HG03378 (cell line): ENCODE data around the gene THAP6.
"Not testable (repeated sequence)": the region's sequence is repeated elsewhere in the genome, so short reads cannot be mapped to it uniquely, and the experiment has no call there.

ENCODE experiments used
- ATAC-seq: cut with Tn5 transposase; IDR thresholded peaks from one replicate; pipeline ENCODE4 v1.9.1; 2021; ENCODE audit warnings: mild to moderate bottlenecking, moderate library complexity; ENCODE audit not compliant: unreplicated experiment

The THAP6 gene

GRCh38 chr4:75525086-75525485, 10.8 kb downstream of the THAP6 start:
- no peak for ATAC-seq

GRCh38 chr4:75525910-75526309, 11.6 kb downstream of the THAP6 start:
- no peak for ATAC-seq

- ATAC-seq, result no peak
Observed at GRCh38 chr4:75527482-75527881, 13.2 kb downstream of the THAP6 start.

GRCh38 chr4:75530556-75531322, 16.5 kb downstream of the THAP6 start:
- no peak for ATAC-seq

GRCh38 chr4:75531536-75532143, 17.4 kb downstream of the THAP6 start:
- not testable (repeated sequence) for ATAC-seq

- not testable (repeated sequence) for ATAC-seq
Observed at GRCh38 chr4:75533339-75533887, 19.1 kb downstream of the THAP6 start.

GRCh38 chr4:75533926-75534325, 19.7 kb downstream of the THAP6 start:
- ATAC-seq, result not testable (repeated sequence)

- not testable (repeated sequence) for ATAC-seq
Observed at GRCh38 chr4:75537308-75537707, 23.0 kb downstream of the THAP6 start.

- ATAC-seq, result no peak
Observed at GRCh38 chr4:75542824-75543223, 28.6 kb downstream of the THAP6 start.

GRCh38 chr4:75544220-75544619, 29.9 kb downstream of the THAP6 start:
- not testable (repeated sequence) for ATAC-seq

GRCh38 chr4:75544870-75545269, 30.6 kb downstream of the THAP6 start:
- no peak for ATAC-seq

GRCh38 chr4:75545526-75545925, 31.3 kb downstream of the THAP6 start:
- ATAC-seq, result no peak

- no peak for ATAC-seq
Observed at GRCh38 chr4:75547647-75548387, 33.5 kb downstream of the THAP6 start.

- no peak for ATAC-seq
Observed at GRCh38 chr4:75549019-75549418, 34.7 kb downstream of the THAP6 start.

- ATAC-seq, result no peak
Observed at GRCh38 chr4:75552452-75552851, 38.2 kb downstream of the THAP6 start.

- ATAC-seq, result peak; percentile 95
Observed at GRCh38 chr4:75555294-75556164, 41.3 kb downstream of the THAP6 start, which contains the start of gene ODAPH. ODAPH (plus strand) TSS chr4:75556066; CDS start chr4:75556083, 17 bp downstream.

- no peak for ATAC-seq
Observed at GRCh38 chr4:75557696-75558095, 43.4 kb downstream of the THAP6 start.

- ATAC-seq, result no peak
Observed at GRCh38 chr4:75561789-75562188, 47.5 kb downstream of the THAP6 start.

- ATAC-seq, result no peak
Observed at GRCh38 chr4:75564023-75564422, 49.8 kb downstream of the THAP6 start.

GRCh38 chr4:75565481-75565880, 51.2 kb downstream of the THAP6 start:
- ATAC-seq, result no peak
